Astrocyte of the cerebellum (primary cell): ENCODE measurements around the gene UIMC1.

Experiments used
- DNase-seq: peaks from one replicate; pipeline ENCODE4 v3.0.0-alpha.2; 2011; ENCODE audit warnings: low read depth
- H3K4me3 ChIP-seq: 2 replicates; pipeline ENCODE4 v1.5.1; 2011; ENCODE audit warnings: mild to moderate bottlenecking, low read depth, low read length, moderate library complexity
- CTCF ChIP-seq: IDR thresholded peaks from 2 replicates; pipeline ENCODE4 v1.5.1; 2012; ENCODE audit warnings: low read length, low read depth, moderate library complexity, mild to moderate bottlenecking; ENCODE audit errors: missing control alignments
- in situ Hi-C: cut with HindIII; loops from 2 replicates; pipeline ENCODE4 v1.10.0; 2017; ENCODE audit warnings: low sequenced_read_pairs

UIMC1 gene

DNA sequence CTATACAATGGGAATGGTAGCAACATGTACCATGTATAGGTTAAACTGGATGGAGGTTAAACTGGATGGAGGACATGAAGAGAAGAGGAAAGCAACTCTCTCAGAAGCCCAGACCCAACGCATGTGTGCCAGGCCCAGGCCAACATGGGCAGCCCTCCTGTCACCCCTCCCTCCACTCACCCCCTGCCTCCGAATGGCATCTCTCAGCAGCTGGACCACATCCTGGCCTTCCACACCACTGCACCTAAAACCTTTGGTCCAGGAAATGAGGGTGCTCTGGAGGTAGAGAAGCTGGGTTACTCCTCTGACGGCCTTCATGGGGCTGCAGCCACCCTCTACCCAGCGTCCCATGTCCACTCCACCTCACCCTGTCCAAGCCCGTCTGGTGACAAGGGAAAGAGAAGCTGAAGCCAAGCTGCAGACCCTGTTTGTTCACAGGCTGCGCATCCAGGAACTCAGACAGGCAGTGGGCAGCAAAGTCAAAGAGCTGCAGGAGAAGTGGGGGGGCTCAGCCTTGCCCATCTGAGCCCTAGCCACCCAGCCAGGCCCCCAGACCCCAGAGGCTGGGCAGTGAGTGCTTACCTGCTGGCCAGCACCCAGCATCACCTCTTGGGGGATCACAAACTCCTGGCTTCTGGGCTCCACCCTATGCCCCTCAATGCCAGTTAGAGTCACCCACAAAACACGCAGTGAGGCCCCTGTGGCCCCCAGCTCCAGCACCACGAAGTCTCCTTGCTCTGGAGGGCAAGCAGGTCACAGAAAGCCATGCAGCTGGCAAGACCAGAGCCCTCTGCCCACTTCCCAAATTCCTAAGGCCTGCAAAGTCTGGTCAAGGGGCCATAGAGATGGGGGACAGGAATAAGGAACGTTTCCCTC is 115.9 kb downstream of the UIMC1 start:
- H3K4me3 ChIP-seq = no peak overlapping the region
- in situ Hi-C loops = no loop called here
- no peak for DNase-seq
- TF ChIP-seq CTCF = no peak

DNA sequence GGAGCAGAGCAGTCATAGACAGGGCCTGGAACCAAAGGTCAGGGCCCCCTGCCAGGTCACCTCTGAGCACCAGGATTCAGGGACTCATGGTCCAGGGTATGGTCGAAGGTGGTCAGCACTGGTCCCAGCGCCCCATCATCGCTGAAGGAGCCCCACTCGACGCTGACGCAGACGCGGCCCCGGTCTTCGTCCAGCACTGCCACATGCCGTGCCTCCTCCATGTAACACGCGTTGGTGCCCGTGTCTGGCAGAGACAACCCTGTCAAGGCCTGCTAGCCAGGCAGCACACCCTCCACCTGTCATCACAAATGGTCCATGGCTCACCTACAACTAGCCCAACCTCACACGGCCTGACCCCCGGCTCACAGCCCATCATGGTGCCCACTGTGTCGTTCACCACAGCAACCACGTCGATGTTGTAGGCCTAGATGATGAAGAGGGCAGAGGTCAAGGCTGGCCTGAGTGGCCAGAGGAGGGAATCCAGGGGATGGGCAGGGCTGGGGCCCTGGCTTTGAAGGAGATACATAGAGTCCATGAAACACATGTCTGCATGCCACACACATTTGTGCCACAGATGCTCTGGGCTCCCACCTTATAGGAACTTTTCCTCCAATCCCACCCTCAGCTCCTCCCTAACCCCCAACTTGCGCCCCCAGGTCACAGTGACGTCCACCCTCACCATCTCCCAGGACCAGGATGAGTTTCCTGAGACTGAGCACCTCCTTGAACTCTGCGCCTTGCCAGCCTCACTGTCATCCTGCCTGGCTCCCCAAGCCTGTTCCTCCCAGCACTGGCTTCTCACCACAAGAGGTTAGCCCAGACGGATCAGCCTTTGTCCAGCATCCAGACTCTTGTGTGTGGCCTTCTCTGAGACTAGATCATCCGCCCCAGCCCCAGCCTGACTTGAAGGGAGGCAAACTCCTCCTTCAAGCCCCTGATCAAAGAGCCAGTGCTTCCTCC is 117.0 kb downstream of the UIMC1 start:
- DNase-seq = no peak
- no peak for TF ChIP-seq CTCF
- no peak overlapping the region for H3K4me3 ChIP-seq
- in situ Hi-C loops = no loop called here

GRCh38 chr5:176888865-176889165 is 117.8 kb downstream of the UIMC1 start:
- in situ Hi-C loops = no loop called here

GRCh38 chr5:176888016-176888864 is 118.3 kb downstream of the UIMC1 start:
- DNase-seq = no peak
- H3K4me3 ChIP-seq = no peak overlapping the region
- TF ChIP-seq CTCF = no peak
- in situ Hi-C loops = no loop called here

More at GRCh38 chr5:176888865-176889165, 117.8 kb downstream of the UIMC1 start:
- TF ChIP-seq CTCF = no peak
- H3K4me3 ChIP-seq = no peak overlapping the region
- no peak for DNase-seq

DNA sequence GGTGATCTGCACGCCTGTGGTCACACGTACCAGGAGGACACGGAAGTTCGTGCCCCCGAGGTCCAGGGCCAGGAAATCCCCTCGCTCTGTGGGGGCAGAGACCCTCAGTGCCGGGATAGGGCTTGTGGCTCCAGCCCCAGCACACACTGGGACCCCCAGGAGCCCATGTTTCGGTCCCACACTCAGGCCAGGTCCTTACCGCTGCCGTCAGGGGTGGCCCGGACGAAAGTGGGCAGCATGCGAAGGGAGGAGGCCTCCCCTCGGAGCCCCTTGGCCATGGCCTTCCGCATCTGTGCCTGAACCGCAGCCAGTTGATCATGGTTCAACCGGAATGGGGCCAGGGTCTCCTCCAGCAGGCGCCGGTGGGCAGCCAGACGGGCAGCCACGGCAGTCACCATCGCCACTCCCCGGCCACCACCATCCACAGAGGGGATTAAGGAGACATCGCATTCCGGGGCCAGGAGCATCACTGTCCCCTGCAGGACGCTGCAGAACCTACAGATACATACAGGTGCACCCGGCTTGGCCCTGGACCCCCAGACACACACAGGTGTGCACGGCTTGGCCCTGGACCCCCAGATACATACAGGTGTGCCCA is 119.2 kb downstream of the UIMC1 start:
- in situ Hi-C loops = no loop called here
- TF ChIP-seq CTCF = no peak
- no peak overlapping the region for H3K4me3 ChIP-seq
- DNase-seq = no peak
